Epithelial cell of esophagus (primary cell): ENCODE results near the gene PIGK.

Source experiments
- DNase-seq: peaks from one replicate; pipeline ENCODE4 v3.0.0; 2010; ENCODE audit warnings: low read depth
- H3K4me3 ChIP-seq: 2 replicates; pipeline ENCODE4 v1.5.1; 2011; ENCODE audit warnings: mild to moderate bottlenecking, low read length, control low read depth
- CTCF ChIP-seq: IDR thresholded peaks from 2 replicates; pipeline ENCODE4 v1.5.1; 2011; ENCODE audit warnings: low read depth, mild to moderate bottlenecking, low read length, control low read depth, inconsistent platforms; ENCODE audit not compliant: insufficient read depth; ENCODE audit errors: missing control alignments

Gene PIGK

GRCh38 chr1:77219166-77219887 lies at the start of gene PIGK:
Gene PIGK (minus strand): TSS chr1:77219430. CDS start chr1:77219402, 28 bp downstream.
- peak; percentile 91 for DNase-seq
- peak within 1 kb of the TSS; percentile 99 for H3K4me3 ChIP-seq
- no peak for TF ChIP-seq CTCF

GRCh38 chr1:77267035-77267434 lies 47.8 kb upstream of the PIGK start:
- TF ChIP-seq CTCF: no peak
- no peak for DNase-seq
- no peak overlapping the region for H3K4me3 ChIP-seq

GRCh38 chr1:77265180-77265579 lies 46.0 kb upstream of the PIGK start:
- no peak for DNase-seq
- TF ChIP-seq CTCF: no peak
- no peak overlapping the region for H3K4me3 ChIP-seq

- DNase-seq: no peak
- no peak overlapping the region for H3K4me3 ChIP-seq
- TF ChIP-seq CTCF: no peak
Observed at GRCh38 chr1:77263708-77264107, 44.5 kb upstream of the PIGK start.

GRCh38 chr1:77253211-77253610 lies 34.0 kb upstream of the PIGK start:
- DNase-seq: no peak
- no peak overlapping the region for H3K4me3 ChIP-seq
- no peak for TF ChIP-seq CTCF

- H3K4me3 ChIP-seq: no peak overlapping the region
- no peak for DNase-seq
- TF ChIP-seq CTCF: no peak
Observed at GRCh38 chr1:77250126-77250525, 30.9 kb upstream of the PIGK start.

GRCh38 chr1:77245830-77246229 lies 26.6 kb upstream of the PIGK start:
- no peak overlapping the region for H3K4me3 ChIP-seq
- no peak for DNase-seq
- TF ChIP-seq CTCF: no peak
